ENCODE measurements around the gene LPIN2.
"Not testable (repeated sequence)": the region's sequence is repeated elsewhere in the genome, so short reads cannot be mapped to it uniquely, and the experiment has no call there.

The LPIN2 gene

DNA sequence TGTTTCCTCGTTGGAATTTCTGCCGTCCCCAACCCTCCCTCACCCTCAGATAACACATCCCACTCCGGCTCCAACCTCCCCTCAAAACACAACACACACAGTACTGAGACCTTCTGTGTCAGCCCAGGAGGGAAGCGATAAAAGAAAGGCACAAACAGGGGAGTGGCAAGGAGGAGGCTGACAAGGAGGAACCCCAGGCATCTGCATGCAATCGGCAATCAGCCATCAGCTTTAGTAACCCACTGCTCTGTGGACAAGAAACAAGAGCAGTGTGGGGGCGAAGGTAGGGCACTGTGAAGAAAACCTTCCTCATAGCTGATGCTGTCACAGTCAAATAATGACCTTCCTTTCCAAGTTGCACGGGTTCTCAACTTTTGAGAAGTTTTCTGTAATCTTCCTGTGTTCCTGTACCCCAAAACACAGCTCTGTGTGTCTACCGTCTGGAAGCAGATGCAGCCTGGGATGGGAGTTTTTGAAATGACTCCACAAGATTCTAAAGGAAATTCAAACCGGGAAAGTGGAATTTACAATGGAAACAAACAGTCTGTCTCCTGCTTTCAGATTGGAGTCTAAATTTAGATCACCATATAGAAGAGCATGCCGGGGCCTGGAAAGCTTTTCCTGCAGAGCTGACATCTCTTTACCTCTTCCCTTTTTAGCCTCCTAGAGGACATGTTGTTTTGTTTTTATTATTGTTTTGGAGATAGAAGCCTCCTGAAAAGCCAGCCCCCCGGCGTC lies 16.4 kb upstream of the LPIN2 start:
- Histone ChIP-seq H2BK120ac (ENCODE audit: insufficient read depth, low read length, poor library complexity) (peak overlapping the region; percentile 26), H3K9me3 (ENCODE audit: insufficient read depth, low read depth, low read length) (peaks cover 2% of the 10 kb centered on the region), H3K27me3 (ENCODE audit: insufficient read depth, low read length) (no peaks in the 10 kb centered on the region), H2AFZ (ENCODE audit: insufficient read depth, low read length, poor library complexity) (no peak overlapping the region), H3K4me3 (ENCODE audit: low read depth, low read length) (no peak overlapping the region), H4K8ac (ENCODE audit: low read depth, low read length) (peak overlapping the region; percentile 41), H3K79me2 (ENCODE audit: control insufficient read depth, insufficient read depth, low read length, poor library complexity) (peaks cover 3% of the 10 kb centered on the region), H4K91ac (ENCODE audit: low read depth, low read length) (peak overlapping the region; percentile 68), H3K4me2 (ENCODE audit: low read length) (peak overlapping the region; percentile 28), H3K18ac (ENCODE audit: low read length) (peak overlapping the region; percentile 35), H3K23ac (ENCODE audit: low read length) (no peak overlapping the region), H3K36me3 (ENCODE audit: control insufficient read depth in 1 of 2, insufficient read depth in 2 of 2, low read length in 2 of 2) (no peaks in the 10 kb centered on the region), H4K12ac (ENCODE audit: low read depth, low read length) (no peak overlapping the region), H3K4me1 (ENCODE audit: control insufficient read depth in 1 of 2, insufficient read depth in 2 of 2, low read length in 2 of 2) (peaks cover 8% of the 10 kb centered on the region in 2 experiments), H3K4ac (ENCODE audit: low read depth, low read length) (no peak overlapping the region), H3K79me1 (ENCODE audit: low read length) (peaks cover 11% of the 10 kb centered on the region), H2AK5ac (ENCODE audit: low read length) (peak overlapping the region; percentile 27), H3K27ac (ENCODE audit: low read depth, low read length) (peak overlapping the region; percentile 63), H2BK12ac (ENCODE audit: low read length) (peak overlapping the region; percentile 39), H2BK5ac (ENCODE audit: low read depth, low read length, poor library complexity) (peak overlapping the region; percentile 45), H3K9ac (ENCODE audit: low read length) (no peak overlapping the region), H3K14ac (ENCODE audit: low read length) (peak overlapping the region; percentile 38)
- no peak for DNase-seq
- no CpG with 5 or more reads among the region's 12 CpGs for WGBS (ENCODE audit: extremely low coverage, insufficient coverage, insufficient read length)

DNA sequence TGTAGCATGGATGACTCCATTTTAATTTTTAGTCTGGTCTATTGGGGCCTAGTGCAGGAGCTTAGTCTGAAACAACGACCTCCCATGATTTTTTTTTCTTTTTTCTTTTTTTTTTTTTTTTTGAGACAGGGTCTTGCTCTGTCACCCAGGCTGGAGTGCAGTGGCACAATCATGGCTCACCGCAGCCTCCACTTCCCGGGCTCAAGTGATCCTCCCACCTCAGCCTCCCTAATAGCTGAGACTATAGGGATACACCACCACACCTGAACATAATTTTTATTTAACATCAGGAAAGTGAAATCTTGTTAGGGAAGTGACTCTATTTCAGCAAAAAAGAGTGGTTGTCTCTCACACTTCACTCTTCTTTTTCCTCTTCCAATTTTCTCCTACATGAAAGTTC lies 15.2 kb upstream of the LPIN2 start:
- H3K18ac ChIP-seq (ENCODE audit: low read length); H3K27me3 ChIP-seq (ENCODE audit: insufficient read depth, low read length); H3K27ac ChIP-seq (ENCODE audit: low read depth, low read length); H3K23ac ChIP-seq (ENCODE audit: low read length); H4K91ac ChIP-seq (ENCODE audit: low read depth, low read length); H3K4ac ChIP-seq (ENCODE audit: low read depth, low read length); H3K36me3 ChIP-seq (ENCODE audit: control insufficient read depth in 1 of 2, insufficient read depth in 2 of 2, low read length in 2 of 2); H2BK12ac ChIP-seq (ENCODE audit: low read length); H4K12ac ChIP-seq (ENCODE audit: low read depth, low read length); H2BK5ac ChIP-seq (ENCODE audit: low read depth, low read length, poor library complexity); H4K8ac ChIP-seq (ENCODE audit: low read depth, low read length); H3K9ac ChIP-seq (ENCODE audit: low read length); H2AK5ac ChIP-seq (ENCODE audit: low read length); H2AFZ ChIP-seq (ENCODE audit: insufficient read depth, low read length, poor library complexity); H3K4me3 ChIP-seq (ENCODE audit: low read depth, low read length); H3K4me1 ChIP-seq (ENCODE audit: control insufficient read depth in 1 of 2, insufficient read depth in 2 of 2, low read length in 2 of 2); H3K9me3 ChIP-seq (ENCODE audit: insufficient read depth, low read depth, low read length); H2BK120ac ChIP-seq (ENCODE audit: insufficient read depth, low read length, poor library complexity); DNase-seq; H3K79me2 ChIP-seq (ENCODE audit: control insufficient read depth, insufficient read depth, low read length, poor library complexity); H3K14ac ChIP-seq (ENCODE audit: low read length); H3K4me2 ChIP-seq (ENCODE audit: low read length): not testable (repeated sequence)
- no CpG with 5 or more reads among the region's 3 CpGs for WGBS (ENCODE audit: extremely low coverage, insufficient coverage, insufficient read length)
- peaks cover 11% of the 10 kb centered on the region for H3K79me1 ChIP-seq (ENCODE audit: low read length)

DNA sequence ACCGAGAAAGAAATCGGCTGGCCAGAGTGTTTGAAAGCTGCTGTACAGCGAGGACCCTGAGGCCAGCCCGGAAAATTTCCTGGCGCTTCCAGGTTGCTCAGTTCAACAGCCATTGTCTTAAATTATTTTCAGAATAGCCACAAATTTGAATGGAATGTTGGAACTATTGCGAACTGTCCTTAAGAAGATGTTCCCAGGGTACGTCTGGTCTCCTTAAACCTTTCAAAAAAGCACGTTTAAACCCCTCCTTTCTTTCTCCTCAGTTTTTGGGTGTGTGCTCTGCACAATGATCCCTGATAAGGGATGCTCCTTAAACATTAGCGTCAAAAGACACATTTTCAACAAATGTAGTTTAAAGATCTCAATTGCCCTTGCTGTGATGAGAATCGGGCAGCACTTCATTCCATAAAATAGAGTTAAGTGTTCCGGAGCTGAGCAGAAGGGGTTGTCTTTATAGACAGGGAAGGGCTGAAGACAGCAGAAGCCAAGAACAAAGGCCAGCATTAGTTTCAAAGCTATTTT lies 14.5 kb upstream of the LPIN2 start:
- no peaks in the 10 kb centered on the region for H3K27me3 ChIP-seq (ENCODE audit: insufficient read depth, low read length)
- no peak overlapping the region for H3K18ac ChIP-seq (ENCODE audit: low read length)
- H3K27ac ChIP-seq (ENCODE audit: low read depth, low read length): peak overlapping the region; percentile 21
- no peak overlapping the region for H3K4ac ChIP-seq (ENCODE audit: low read depth, low read length)
- DNase-seq: no peak
- H3K36me3 ChIP-seq (ENCODE audit: control insufficient read depth in 1 of 2, insufficient read depth in 2 of 2, low read length in 2 of 2): no peaks in the 10 kb centered on the region
- no peak overlapping the region for H2AK5ac ChIP-seq (ENCODE audit: low read length)
- H2BK120ac ChIP-seq (ENCODE audit: insufficient read depth, low read length, poor library complexity): no peak overlapping the region
- H3K79me2 ChIP-seq (ENCODE audit: control insufficient read depth, insufficient read depth, low read length, poor library complexity): peaks cover 3% of the 10 kb centered on the region
- H4K8ac ChIP-seq (ENCODE audit: low read depth, low read length): no peak overlapping the region
- no peak overlapping the region for H4K91ac ChIP-seq (ENCODE audit: low read depth, low read length)
- H3K79me1 ChIP-seq (ENCODE audit: low read length): peaks cover 11% of the 10 kb centered on the region
- no peak overlapping the region for H2AFZ ChIP-seq (ENCODE audit: insufficient read depth, low read length, poor library complexity)
- no peak overlapping the region for H2BK5ac ChIP-seq (ENCODE audit: low read depth, low read length, poor library complexity)
- no peak overlapping the region for H2BK12ac ChIP-seq (ENCODE audit: low read length)
- H4K12ac ChIP-seq (ENCODE audit: low read depth, low read length): no peak overlapping the region
- no peak overlapping the region for H3K4me3 ChIP-seq (ENCODE audit: low read depth, low read length)
- no peak overlapping the region for H3K14ac ChIP-seq (ENCODE audit: low read length)
- no peak overlapping the region for H3K9ac ChIP-seq (ENCODE audit: low read length)
- H3K4me2 ChIP-seq (ENCODE audit: low read length): no peak overlapping the region
- peaks cover 8% of the 10 kb centered on the region in 2 experiments for H3K4me1 ChIP-seq (ENCODE audit: control insufficient read depth in 1 of 2, insufficient read depth in 2 of 2, low read length in 2 of 2)
- peaks cover 2% of the 10 kb centered on the region for H3K9me3 ChIP-seq (ENCODE audit: insufficient read depth, low read depth, low read length)
- WGBS (ENCODE audit: extremely low coverage, insufficient coverage, insufficient read length): no CpG with 5 or more reads among the region's 11 CpGs
- no peak overlapping the region for H3K23ac ChIP-seq (ENCODE audit: low read length)

DNA sequence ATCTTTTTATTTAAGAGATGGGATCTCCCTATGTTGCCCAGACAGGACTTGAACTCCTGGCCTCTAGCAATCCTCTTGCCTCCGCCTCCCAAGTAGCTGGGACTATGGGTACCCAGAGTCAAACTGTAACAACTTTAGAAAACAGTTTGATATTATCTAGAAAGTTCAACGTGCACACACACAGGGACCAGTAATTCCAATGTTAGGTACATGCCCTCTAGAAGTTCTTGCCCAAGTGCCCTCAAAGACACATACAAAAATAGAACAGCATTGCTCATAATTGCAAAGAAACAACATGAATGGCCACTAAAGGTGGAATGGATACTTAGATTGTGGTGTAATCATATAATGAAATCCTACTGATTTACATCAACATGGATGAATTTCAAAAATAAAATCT lies 12.6 kb upstream of the LPIN2 start:
- Histone ChIP-seq H3K27ac (ENCODE audit: low read depth, low read length) (no peak overlapping the region), H2AK5ac (ENCODE audit: low read length) (no peak overlapping the region), H2BK5ac (ENCODE audit: low read depth, low read length, poor library complexity) (no peak overlapping the region), H2AFZ (ENCODE audit: insufficient read depth, low read length, poor library complexity) (no peak overlapping the region), H3K4ac (ENCODE audit: low read depth, low read length) (no peak overlapping the region), H3K9ac (ENCODE audit: low read length) (no peak overlapping the region), H3K9me3 (ENCODE audit: insufficient read depth, low read depth, low read length) (peaks cover 2% of the 10 kb centered on the region), H3K4me3 (ENCODE audit: low read depth, low read length) (no peak overlapping the region), H3K4me1 (ENCODE audit: control insufficient read depth in 1 of 2, insufficient read depth in 2 of 2, low read length in 2 of 2) (peaks cover 8% of the 10 kb centered on the region in 2 experiments), H3K14ac (ENCODE audit: low read length) (no peak overlapping the region), H2BK12ac (ENCODE audit: low read length) (no peak overlapping the region), H3K36me3 (ENCODE audit: control insufficient read depth in 1 of 2, insufficient read depth in 2 of 2, low read length in 2 of 2) (no peaks in the 10 kb centered on the region), H4K8ac (ENCODE audit: low read depth, low read length) (no peak overlapping the region), H3K79me2 (ENCODE audit: control insufficient read depth, insufficient read depth, low read length, poor library complexity) (peaks cover 3% of the 10 kb centered on the region), H3K18ac (ENCODE audit: low read length) (no peak overlapping the region), H4K91ac (ENCODE audit: low read depth, low read length) (no peak overlapping the region), H4K12ac (ENCODE audit: low read depth, low read length) (no peak overlapping the region), H2BK120ac (ENCODE audit: insufficient read depth, low read length, poor library complexity) (no peak overlapping the region), H3K79me1 (ENCODE audit: low read length) (peaks cover 11% of the 10 kb centered on the region), H3K23ac (ENCODE audit: low read length) (no peak overlapping the region), H3K27me3 (ENCODE audit: insufficient read depth, low read length) (no peaks in the 10 kb centered on the region), H3K4me2 (ENCODE audit: low read length) (no peak overlapping the region)
- no CpG with 5 or more reads among the region's 2 CpGs for WGBS (ENCODE audit: extremely low coverage, insufficient coverage, insufficient read length)
- no peak for DNase-seq

Measured in trophoblast cell (in vitro differentiated cells and primary cell).